GM12891 (cell line): ENCODE data around the gene SPPL3.

Experiments used
- POLR2A ChIP-seq: IDR thresholded peaks from 2 replicates; pipeline ENCODE4 v1.6.1; 2011; ENCODE audit warnings: low read depth, low read length, control low read depth
- POLR2AphosphoS5 ChIP-seq: IDR thresholded peaks from 2 replicates; pipeline ENCODE4 v1.6.1; 2011; ENCODE audit warnings: low read depth, low read length, control low read depth

DNA sequence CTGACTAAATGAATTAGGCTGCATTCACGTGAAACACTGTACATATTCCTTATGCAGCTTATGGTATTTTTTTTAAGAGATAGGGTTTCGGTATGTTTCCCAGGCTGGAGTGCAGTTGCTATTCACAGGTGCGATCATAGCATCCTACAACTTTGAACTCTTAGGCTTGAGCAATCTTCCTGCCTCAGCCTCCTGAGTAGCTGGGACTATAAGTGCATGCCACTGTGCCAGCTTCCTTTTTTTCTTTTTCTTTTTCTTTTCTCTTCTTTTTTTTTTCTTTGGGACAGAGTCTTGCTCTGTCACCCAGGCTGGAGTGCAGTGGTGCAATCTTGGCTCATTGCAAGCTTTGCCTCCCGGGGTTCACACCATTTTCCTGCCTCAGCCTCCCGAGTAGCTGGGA, 35.8 kb upstream of the SPPL3 start:
- no peak for TF ChIP-seq POLR2A
- no peak for TF ChIP-seq POLR2AphosphoS5
